Astrocyte (in vitro differentiated cells and primary cell): ENCODE results near the gene CNGB1. TPM values are rescaled to one million over a fixed set of nuclear protein-coding genes. Genes with fewer than 3 reads are reported as not detected.

Experiments used
- DNase-seq: peaks from one replicate; pipeline ENCODE4 v3.0.0-alpha.2; 2010; ENCODE audit warnings: low read depth
- FAIRE-seq: peaks from 2 replicates; lab custom pipeline; 2011; peaks lifted over from hg19 to GRCh38; lab: Jason Lieb, UNC
- H2AFZ ChIP-seq: 2 replicates; pipeline ENCODE4 v1.6.0; 2012; ENCODE audit warnings: low read depth, low read length, inconsistent platforms
- H3K27ac ChIP-seq: 2 replicates; pipeline ENCODE4 v1.5.1; 2011; ENCODE audit warnings: low read depth, low read length, inconsistent platforms
- H3K27me3 ChIP-seq: 2 replicates; pipeline ENCODE4 v1.6.0; 2011; ENCODE audit warnings: low read length, inconsistent platforms; ENCODE audit not compliant: insufficient read depth
- H3K36me3 ChIP-seq: 2 replicates; pipeline ENCODE4 v1.5.1; 2011; ENCODE audit warnings: low read length, inconsistent platforms; ENCODE audit not compliant: insufficient read depth
- H3K4me1 ChIP-seq: 2 replicates; pipeline ENCODE4 v1.5.1; 2011; ENCODE audit warnings: low read length, inconsistent platforms; ENCODE audit not compliant: insufficient read depth
- H3K4me2 ChIP-seq: 2 replicates; pipeline ENCODE4 v1.6.0; 2012; ENCODE audit warnings: low read length, inconsistent platforms
- H3K4me3 ChIP-seq: 2 replicates; pipeline ENCODE4 v1.5.1; 2011; ENCODE audit warnings: low read depth, mild to moderate bottlenecking, low read length, inconsistent platforms; ENCODE audit not compliant: insufficient read depth
- H3K79me2 ChIP-seq: 2 replicates; pipeline ENCODE4 v1.6.0; 2012; ENCODE audit warnings: mild to moderate bottlenecking, low read length, inconsistent platforms; ENCODE audit not compliant: insufficient read depth
- H3K9ac ChIP-seq: 2 replicates; pipeline ENCODE4 v1.6.0; 2012; ENCODE audit warnings: mild to moderate bottlenecking, low read length, inconsistent platforms
- H3K9me3 ChIP-seq: 2 replicates; pipeline ENCODE4 v1.5.1; 2012; ENCODE audit warnings: low read depth, mild to moderate bottlenecking, low read length, inconsistent platforms; ENCODE audit not compliant: insufficient read depth
- H4K20me1 ChIP-seq: 2 replicates; pipeline ENCODE4 v1.6.0; 2012; ENCODE audit warnings: low read length, inconsistent platforms; ENCODE audit not compliant: insufficient read depth
- H3K27ac Mint-ChIP-seq: one replicate; pipeline ENCODE4 v1.8.0; 2021; ENCODE audit warnings: mild to moderate bottlenecking, mixed read lengths; ENCODE audit not compliant: unreplicated experiment
- H3K27me3 Mint-ChIP-seq: one replicate; pipeline ENCODE4 v1.8.0; 2021; ENCODE audit warnings: low read depth, mixed read lengths; ENCODE audit not compliant: unreplicated experiment
- H3K36me3 Mint-ChIP-seq: one replicate; pipeline ENCODE4 v1.8.0; 2021; ENCODE audit warnings: low read depth, mixed read lengths; ENCODE audit not compliant: unreplicated experiment
- H3K4me1 Mint-ChIP-seq: one replicate; pipeline ENCODE4 v1.8.0; 2021; ENCODE audit warnings: low read depth, mixed read lengths; ENCODE audit not compliant: unreplicated experiment
- H3K4me3 Mint-ChIP-seq: one replicate; pipeline ENCODE4 v1.8.0; 2021; ENCODE audit warnings: mild to moderate bottlenecking, moderate library complexity, mixed read lengths; ENCODE audit not compliant: unreplicated experiment
- H3K9me3 Mint-ChIP-seq: one replicate; pipeline ENCODE4 v1.8.0; 2021; ENCODE audit warnings: mild to moderate bottlenecking, mixed read lengths; ENCODE audit not compliant: unreplicated experiment
- EZH2 ChIP-seq: IDR thresholded peaks from 2 replicates; pipeline ENCODE4 v1.6.1; 2012; ENCODE audit warnings: mild to moderate bottlenecking, low read length, inconsistent platforms; ENCODE audit not compliant: insufficient read depth
- total RNA-seq: library from RNA; stranded (reverse); gene quantifications from 2 replicates; pipeline ENCODE4 v1.2.1, GENCODE V29; 2021
- TF ChIP-seq, protein P1 (sequence below): IDR thresholded peaks from 2 replicates; pipeline ENCODE4 v1.5.1; 2011; ENCODE audit warnings: low read depth, mild to moderate bottlenecking, inconsistent platforms, low read length, moderate library complexity; ENCODE audit not compliant: insufficient read depth

CNGB1 gene
- total RNA-seq, 1 donor from 2014 or later, result not detected

DNA sequence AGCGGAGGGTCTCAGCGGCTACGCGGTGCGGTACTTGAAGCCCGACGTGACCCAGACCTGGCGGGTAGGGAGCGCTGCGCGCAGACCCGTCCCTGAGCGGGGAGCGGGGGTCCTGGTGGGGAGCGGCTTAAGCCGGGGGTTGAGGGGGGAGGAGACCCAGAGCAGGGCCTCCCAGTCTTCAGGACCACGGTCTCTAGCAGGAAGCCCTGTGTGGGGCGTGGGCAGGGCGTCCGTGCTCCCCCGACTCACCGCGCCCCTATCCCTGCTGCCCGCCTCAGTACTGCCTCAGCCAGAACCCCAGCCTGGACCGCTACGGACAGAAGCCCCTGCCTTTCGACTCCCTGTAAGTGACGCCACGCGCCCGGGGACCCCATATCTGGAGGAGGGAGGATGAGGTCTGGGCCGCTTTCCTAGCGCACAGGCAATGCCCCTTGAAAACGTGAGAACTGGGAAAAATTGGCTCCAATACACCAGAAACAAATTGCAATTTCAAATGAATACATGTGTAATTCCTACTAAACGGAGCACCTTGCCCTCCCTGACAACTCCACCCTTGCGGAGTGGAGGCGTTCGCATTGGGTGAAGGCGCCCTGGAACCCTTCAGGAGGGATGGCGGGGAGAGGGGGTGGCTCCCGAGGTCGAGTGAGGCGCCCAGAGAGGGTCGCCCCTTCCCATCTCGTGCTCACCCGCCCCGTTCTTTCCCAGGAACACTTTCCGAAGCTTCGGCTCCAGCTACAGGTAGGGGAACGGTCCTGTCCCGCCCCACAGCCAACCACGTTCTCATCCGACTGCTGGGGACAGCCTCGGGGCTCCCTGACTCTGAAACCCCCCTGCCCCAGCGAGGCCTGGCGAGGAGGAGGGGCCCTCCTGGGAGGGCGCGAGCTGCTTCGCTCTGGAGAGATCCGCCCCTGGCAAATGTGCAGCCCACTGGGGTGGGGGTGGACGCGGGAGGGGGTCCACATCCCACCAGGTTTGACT is 14.6 kb upstream of the CNGB1 start:
- H4K20me1 ChIP-seq, result no peaks in the 10 kb centered on the region
- Mint-ChIP-seq H3K4me3 (peak overlapping the region; percentile 87), H3K27ac (no peak overlapping the region), H3K27me3 (peaks cover 48% of the 10 kb centered on the region), H3K4me1 (no peaks in the 10 kb centered on the region), H3K36me3 (peaks cover 3% of the 10 kb centered on the region), H3K9me3 (no peaks in the 10 kb centered on the region)
- H3K27ac ChIP-seq, result no peak overlapping the region
- peaks cover 10% of the 10 kb centered on the region for H3K4me1 ChIP-seq
- H3K4me3 ChIP-seq, result peak overlapping the region; percentile 48
- H3K27me3 ChIP-seq, result peaks cover 17% of the 10 kb centered on the region
- H3K4me2 ChIP-seq, result peak overlapping the region; percentile 88
- no peak for FAIRE-seq
- H3K9me3 ChIP-seq, result no peaks in the 10 kb centered on the region
- TF ChIP-seq EZH2, result peak; percentile 76
- TF ChIP-seq, protein P1, sequence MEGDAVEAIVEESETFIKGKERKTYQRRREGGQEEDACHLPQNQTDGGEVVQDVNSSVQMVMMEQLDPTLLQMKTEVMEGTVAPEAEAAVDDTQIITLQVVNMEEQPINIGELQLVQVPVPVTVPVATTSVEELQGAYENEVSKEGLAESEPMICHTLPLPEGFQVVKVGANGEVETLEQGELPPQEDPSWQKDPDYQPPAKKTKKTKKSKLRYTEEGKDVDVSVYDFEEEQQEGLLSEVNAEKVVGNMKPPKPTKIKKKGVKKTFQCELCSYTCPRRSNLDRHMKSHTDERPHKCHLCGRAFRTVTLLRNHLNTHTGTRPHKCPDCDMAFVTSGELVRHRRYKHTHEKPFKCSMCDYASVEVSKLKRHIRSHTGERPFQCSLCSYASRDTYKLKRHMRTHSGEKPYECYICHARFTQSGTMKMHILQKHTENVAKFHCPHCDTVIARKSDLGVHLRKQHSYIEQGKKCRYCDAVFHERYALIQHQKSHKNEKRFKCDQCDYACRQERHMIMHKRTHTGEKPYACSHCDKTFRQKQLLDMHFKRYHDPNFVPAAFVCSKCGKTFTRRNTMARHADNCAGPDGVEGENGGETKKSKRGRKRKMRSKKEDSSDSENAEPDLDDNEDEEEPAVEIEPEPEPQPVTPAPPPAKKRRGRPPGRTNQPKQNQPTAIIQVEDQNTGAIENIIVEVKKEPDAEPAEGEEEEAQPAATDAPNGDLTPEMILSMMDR, result no peak
- H2AFZ ChIP-seq, result peak overlapping the region; percentile 72
- H3K9ac ChIP-seq, result no peak overlapping the region
- H3K79me2 ChIP-seq, result no peaks in the 10 kb centered on the region
- H3K36me3 ChIP-seq, result no peaks in the 10 kb centered on the region
- no peak for DNase-seq

DNA sequence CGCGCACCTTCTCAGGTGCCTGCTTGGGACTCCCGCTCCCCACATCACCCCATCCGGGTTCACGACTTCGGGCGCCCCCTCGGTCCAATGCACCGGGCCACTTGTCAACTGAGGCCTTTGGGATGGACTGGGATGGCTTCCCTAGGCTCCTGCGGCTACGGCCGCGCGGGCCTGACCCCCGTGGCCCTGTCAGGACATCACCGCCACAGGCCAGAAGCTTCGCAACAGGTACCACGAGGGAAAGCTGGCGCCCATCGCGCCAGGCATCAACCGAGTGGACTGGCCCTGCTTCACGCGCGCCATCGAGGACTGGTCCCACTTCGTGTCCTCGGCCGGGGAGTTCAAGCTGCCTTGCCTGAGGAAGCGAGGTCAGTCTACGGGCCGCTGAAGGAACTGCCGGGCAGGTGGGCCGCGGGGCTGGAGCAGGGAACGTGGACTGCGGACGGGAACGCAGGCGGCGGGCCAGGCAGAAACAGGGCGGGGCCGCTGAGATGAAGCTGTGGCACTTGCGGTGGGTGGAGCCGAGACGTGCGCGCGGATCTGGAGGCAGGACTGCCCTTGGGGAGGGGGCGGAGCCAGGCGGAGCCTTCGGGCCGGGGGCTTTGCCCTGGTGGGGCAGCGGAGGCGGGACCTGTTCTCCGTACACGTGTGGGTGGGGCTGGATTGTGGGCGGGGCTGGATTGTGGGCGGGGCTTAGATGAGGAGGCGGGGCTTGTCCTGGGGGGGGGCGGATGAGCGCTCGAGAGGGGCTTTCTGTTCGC is 13.7 kb upstream of the CNGB1 start:
- Mint-ChIP-seq H3K9me3 (no peaks in the 10 kb centered on the region), H3K27ac (no peak overlapping the region), H3K4me3 (peak overlapping the region; percentile 87), H3K4me1 (no peaks in the 10 kb centered on the region), H3K36me3 (peaks cover 3% of the 10 kb centered on the region), H3K27me3 (peaks cover 45% of the 10 kb centered on the region)
- TF ChIP-seq, protein P1, result no peak
- no peak for TF ChIP-seq EZH2
- Histone ChIP-seq H3K4me3 (peak overlapping the region; percentile 48), H3K27me3 (peaks cover 17% of the 10 kb centered on the region), H3K4me2 (peak overlapping the region; percentile 88), H3K36me3 (no peaks in the 10 kb centered on the region), H2AFZ (peak overlapping the region; percentile 95), H3K9ac (peak overlapping the region; percentile 60), H3K4me1 (peaks cover 10% of the 10 kb centered on the region), H3K9me3 (no peaks in the 10 kb centered on the region), H4K20me1 (no peaks in the 10 kb centered on the region), H3K27ac (no peak overlapping the region), H3K79me2 (no peaks in the 10 kb centered on the region)
- FAIRE-seq (no peak), DNase-seq (peak; percentile 44)
